T1000 (cell line): ENCODE measurements around the gene CCDC47.
"Not testable (repeated sequence)": the region's sequence is repeated elsewhere in the genome, so short reads cannot be mapped to it uniquely, and the experiment has no call there.

Experiments used
- DNase-seq: peaks from one replicate; lab custom pipeline; 2025; ENCODE audit warnings: mixed read lengths; lab: John Stamatoyannopoulos, UW

The CCDC47 gene, protein sequence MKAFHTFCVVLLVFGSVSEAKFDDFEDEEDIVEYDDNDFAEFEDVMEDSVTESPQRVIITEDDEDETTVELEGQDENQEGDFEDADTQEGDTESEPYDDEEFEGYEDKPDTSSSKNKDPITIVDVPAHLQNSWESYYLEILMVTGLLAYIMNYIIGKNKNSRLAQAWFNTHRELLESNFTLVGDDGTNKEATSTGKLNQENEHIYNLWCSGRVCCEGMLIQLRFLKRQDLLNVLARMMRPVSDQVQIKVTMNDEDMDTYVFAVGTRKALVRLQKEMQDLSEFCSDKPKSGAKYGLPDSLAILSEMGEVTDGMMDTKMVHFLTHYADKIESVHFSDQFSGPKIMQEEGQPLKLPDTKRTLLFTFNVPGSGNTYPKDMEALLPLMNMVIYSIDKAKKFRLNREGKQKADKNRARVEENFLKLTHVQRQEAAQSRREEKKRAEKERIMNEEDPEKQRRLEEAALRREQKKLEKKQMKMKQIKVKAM

GRCh38 chr17:63773272-63774140 lies at the start of gene CCDC47:
TSS of gene CCDC47 (minus strand) at chr17:63773597. CDS start at chr17:63766175, 7,422 bp downstream.
- peak; percentile 99 for DNase-seq

DNA sequence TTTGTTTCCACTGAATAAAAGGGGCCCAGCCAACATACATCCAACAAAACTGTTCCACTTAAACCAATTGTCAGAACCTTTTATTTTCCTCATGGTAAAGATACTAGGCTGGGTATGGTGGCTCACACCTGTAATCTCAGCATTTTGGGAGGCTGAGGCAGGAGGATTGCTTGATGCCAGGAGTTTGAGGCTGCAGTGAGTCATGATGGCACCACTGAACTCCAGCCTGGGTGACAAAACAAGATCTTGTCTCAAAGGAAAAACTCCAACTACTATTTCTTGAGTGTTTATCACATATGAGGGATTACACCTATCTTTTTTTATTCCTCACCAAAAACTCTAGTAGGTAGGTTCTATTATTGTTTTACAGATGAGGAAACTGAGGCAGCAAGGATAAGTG lies 49.1 kb upstream of the CCDC47 start:
- DNase-seq, result no peak

- no peak for DNase-seq
Observed at GRCh38 chr17:63821804-63822203, 48.4 kb upstream of the CCDC47 start.

GRCh38 chr17:63820963-63821561 lies 47.7 kb upstream of the CCDC47 start:
- DNase-seq, result no peak

- DNase-seq, result no peak
Observed at GRCh38 chr17:63819585-63820537, 46.5 kb upstream of the CCDC47 start.

- DNase-seq, result no peak
Observed at GRCh38 chr17:63819131-63819530, 45.7 kb upstream of the CCDC47 start.

DNA sequence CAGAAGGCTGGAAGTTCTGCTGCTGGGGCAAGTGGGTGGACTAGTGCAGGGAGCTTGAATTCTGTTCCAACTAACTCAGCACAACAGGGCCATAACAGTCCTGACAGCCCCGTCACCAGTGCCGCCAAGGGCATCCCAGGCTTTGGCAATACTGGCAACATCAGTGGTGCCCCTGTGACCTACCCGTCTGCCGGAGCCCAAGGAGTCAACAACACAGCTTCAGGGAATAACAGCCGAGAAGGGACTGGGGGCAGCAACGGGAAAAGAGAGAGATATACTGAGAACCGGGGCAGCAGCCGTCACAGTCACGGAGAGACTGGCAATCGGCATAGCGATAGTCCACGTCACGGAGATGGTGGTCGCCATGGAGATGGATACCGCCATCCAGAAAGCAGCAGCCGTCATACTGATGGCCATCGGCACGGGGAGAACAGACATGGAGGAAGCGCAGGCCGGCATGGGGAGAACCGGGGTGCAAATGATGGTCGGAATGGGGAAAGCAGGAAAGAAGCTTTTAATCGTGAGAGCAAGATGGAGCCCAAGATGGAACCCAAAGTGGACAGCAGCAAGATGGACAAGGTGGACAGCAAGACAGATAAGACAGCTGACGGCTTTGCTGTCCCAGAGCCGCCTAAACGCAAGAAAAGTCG lies 44.5 kb upstream of the CCDC47 start:
- DNase-seq, result no peak

DNA sequence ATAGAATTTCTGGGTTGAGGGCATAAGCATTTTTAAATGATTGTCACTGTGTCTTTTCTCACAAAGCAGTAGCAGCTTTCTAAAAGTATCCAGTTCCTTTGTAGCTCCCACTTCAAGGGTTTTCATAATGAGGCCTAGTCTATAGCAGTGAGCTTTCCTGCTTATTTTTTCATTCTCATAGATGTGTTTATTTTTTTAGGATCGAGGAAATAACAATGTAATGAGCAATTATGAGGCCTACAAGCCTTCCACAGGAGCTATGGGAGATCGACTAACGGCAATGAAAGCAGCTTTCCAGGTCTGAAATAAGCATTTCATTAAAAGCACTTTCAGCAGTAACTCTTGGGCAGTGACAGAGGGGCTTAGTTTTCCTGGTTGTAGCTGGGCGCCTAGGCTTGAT lies 43.3 kb upstream of the CCDC47 start:
- DNase-seq, result no peak

DNA sequence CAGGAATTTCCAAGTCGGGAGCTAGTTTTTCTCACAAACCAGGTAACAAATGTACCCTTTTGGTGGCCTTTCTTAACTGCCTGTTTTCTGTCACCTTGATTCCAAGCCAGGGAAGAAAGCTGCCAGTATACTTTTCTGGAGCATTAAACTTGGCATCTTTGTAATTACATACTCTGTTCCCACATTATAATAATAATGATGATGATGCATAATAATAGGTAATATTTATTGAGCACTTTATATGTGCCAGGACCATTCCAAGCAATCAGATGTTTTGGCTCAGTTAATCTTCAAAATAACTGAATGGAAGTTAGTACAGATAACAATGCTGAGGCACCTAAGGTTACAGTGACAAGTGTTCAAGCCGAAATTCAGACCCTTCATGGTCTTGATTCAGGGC lies 42.7 kb upstream of the CCDC47 start:
- no peak for DNase-seq

GRCh38 chr17:63809970-63810369 lies 36.6 kb upstream of the CCDC47 start:
- DNase-seq, result no peak

- DNase-seq, result no peak
Observed at GRCh38 chr17:63805591-63805990, 32.2 kb upstream of the CCDC47 start.

GRCh38 chr17:63804328-63804727 lies 30.9 kb upstream of the CCDC47 start:
- DNase-seq, result no peak

DNA sequence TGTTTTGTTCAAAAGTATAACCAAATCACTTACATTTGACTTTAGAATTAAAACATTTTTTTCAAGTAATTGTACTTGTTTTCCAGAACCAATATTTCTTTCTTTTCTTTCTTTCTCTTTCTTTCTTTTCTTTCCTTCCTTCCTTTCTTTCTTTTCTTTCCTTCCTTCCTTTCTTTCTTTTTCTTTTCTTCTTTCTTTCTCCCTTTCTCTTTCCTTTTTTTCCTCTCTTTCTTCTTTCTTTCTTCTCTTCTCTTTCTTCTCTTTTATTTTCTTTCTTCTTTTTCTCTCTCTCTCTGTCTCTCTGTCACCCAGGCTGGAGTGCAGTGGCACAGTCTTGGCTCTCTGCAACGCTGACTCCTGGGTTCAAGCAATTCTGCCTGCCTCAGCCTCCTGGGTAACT lies 27.4 kb upstream of the CCDC47 start:
- no peak for DNase-seq

DNA sequence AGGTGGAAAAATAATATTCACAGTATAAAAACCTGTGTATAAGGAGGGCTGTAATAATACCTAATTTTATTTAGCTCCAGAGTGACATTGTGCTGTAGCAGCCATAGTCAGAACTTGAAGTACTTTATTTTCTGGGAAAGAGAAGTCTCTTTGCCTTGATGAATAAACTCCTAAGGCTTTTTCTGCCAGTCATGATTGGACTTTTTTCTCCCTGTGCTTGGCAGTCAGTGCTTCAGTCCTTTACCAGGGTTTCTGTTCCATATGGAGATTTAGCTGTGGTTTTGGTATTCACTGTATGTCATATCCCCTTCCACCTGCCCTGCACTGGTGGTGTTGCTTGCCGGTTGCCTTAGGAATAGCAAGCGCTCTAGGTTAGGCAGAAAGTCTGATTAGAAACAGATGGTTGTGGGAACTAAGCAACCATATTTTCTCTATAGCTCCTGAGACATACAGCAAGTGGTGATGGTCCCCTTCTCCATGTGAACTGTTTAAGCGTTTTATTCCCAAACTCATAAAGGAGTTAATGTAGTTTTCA lies 25.2 kb upstream of the CCDC47 start:
- no peak for DNase-seq

DNA sequence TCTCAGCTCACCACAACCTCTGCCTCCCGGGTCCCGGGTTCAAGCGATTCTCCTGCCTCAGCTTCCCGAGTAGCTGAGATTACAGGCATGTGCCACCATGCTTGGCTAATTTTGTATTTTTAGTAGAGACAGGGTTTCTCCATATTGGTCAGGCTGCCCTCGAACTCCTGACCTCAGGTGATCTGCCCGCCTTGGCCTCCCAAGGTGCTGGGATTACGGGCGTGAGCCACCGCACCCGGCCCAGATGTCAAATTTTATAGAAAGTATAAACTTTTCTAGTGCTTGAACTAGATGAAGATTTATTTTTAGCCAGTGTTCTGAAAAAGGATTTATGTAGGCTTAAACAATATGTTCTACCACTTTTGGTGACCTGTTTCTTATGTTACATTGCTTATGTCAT lies 23.0 kb upstream of the CCDC47 start:
- not testable (repeated sequence) for DNase-seq

GRCh38 chr17:63792055-63792729 lies 18.8 kb upstream of the CCDC47 start:
- no peak for DNase-seq

DNA sequence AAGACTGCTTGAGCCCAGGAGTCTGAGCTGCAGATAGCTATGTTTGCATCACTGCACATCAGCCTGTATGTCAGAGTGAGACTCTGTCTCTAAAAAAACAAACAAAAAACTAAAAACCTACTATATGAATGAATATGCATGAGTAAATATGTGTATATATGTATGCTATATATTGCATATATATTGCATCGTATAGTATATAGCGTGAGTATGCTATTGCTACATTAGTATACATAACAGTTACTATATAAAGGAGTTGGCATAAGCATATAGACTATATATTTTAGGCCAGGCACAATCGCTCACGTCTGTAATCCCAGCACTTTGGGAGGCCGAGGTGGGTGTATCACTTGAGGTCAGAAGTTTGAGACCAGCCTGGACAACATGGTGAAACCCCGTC lies 16.7 kb upstream of the CCDC47 start:
- DNase-seq, result no peak

DNA sequence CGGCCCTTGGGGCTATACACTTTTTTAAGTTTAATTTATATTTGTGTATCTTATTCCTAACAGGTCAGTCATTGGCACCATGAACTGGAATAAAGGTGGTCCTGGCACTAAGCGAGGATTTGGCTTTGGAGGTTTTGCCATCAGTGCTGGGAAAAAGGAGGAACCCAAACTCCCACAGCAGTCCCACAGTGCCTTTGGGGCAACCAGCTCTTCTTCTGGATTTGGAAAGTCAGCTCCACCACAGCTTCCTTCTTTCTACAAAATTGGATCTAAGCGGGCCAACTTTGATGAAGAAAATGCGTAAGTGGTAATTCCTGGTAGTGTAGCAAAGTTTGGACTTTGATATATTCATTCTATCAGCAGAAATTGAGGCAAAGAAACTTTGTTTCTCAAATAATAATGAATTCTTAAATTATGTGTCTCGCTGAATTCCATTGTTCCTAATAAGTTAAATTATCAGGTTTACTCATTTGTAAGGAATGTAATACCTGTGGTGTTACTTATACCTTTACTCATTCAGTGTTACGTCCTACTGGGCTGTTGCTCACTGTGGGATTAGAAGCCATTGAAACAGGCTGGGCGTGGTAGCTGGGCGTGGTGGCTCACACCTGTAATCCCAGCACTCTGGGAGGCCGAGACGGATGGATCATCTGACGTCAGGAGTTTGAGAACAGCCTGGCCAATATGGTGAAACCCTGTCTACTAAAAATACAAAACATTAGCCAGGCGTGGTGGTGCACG lies 13.7 kb upstream of the CCDC47 start:
- no peak for DNase-seq

- no peak for DNase-seq
Observed at GRCh38 chr17:63786117-63786516, 12.7 kb upstream of the CCDC47 start.
